GM13976 (cell line): ENCODE results near the gene ZNF692.

Source experiments
- DNase-seq: peaks from one replicate; pipeline ENCODE4 v3.0.0; 2012; ENCODE audit warnings: low spot score
- in situ Hi-C: fragments of 300-500 bp; cut with MboI; formaldehyde crosslinking; loops from one replicate; pipeline ENCODE4 v1.12.0; 2022; ENCODE audit warnings: low sequenced_read_pairs, mixed read lengths, inconsistent platforms; ENCODE audit not compliant: unreplicated experiment
- TF ChIP-seq, protein P1 (sequence below): IDR thresholded peaks from 2 replicates; pipeline ENCODE4 v1.5.1; 2012; ENCODE audit warnings: borderline replicate concordance, mild to moderate bottlenecking; ENCODE audit not compliant: insufficient read depth; ENCODE audit errors: extremely low read depth, missing control alignments, control extremely low read depth

The ZNF692 gene

DNA sequence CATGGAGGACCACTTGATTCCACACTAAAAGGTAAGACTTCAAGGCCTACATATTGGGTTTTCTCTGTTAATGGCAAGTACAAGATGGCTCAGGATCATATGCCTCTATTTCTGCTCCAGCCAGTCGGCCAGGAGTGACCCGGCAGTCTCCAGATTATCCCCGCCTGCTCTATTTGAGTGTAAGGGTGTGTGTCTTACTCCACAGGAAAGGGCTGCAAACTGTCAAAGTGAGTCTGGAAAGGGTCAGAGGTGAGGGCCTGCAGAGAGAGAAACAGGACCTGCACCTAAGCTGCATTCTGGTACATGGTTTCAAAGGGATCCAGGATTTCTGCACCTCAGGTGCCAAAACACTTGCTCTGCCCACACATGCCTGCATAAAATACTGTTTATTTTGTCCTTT lies 9.2 kb downstream of the ZNF692 start:
- TF ChIP-seq, protein P1, sequence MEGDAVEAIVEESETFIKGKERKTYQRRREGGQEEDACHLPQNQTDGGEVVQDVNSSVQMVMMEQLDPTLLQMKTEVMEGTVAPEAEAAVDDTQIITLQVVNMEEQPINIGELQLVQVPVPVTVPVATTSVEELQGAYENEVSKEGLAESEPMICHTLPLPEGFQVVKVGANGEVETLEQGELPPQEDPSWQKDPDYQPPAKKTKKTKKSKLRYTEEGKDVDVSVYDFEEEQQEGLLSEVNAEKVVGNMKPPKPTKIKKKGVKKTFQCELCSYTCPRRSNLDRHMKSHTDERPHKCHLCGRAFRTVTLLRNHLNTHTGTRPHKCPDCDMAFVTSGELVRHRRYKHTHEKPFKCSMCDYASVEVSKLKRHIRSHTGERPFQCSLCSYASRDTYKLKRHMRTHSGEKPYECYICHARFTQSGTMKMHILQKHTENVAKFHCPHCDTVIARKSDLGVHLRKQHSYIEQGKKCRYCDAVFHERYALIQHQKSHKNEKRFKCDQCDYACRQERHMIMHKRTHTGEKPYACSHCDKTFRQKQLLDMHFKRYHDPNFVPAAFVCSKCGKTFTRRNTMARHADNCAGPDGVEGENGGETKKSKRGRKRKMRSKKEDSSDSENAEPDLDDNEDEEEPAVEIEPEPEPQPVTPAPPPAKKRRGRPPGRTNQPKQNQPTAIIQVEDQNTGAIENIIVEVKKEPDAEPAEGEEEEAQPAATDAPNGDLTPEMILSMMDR = no peak
- DNase-seq = no peak
- in situ Hi-C loops = no loop called here

DNA sequence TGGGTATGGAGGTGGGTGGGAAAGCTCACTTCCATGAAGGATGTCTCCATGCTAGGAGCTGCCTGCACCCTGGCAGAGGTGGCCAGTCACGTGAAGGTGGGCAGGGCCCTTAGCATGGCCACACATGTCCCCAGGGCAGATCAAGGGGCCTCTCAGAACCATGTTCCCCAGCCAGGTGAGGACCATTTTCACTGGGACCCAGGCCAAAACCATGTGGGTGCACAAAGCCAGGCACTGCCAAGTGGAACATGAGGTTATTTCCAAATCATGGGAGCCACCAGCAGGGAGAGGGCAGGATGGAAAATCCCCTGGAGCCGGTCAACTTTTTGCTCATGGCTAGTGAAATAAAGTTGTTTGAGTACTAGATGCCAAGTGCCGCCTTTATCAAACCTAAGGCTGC lies 9.7 kb downstream of the ZNF692 start:
- DNase-seq = no peak
- TF ChIP-seq, protein P1 = no peak
- in situ Hi-C loops = no loop called here

DNA sequence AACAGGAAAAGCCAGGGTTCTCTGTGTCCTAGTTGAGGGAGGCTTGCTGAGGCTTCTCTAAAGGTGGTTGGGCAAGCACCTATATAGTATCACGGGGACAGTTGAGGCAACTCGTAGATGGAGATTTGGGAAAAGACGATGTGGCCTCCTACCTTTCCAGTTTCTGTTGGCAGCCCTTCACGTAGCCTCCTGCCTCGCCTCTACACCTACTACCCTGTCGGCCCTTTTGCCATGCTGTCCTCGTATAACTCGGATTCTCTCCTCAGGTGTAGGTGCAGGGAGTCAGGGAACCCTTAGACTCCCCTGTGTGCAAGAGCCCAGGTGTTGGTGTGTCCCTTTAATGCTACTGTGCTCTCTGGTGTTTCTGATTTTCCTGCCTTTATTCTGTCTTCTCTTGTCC lies 10.3 kb downstream of the ZNF692 start:
- in situ Hi-C loops = no loop called here
- TF ChIP-seq, protein P1 = no peak
- DNase-seq = no peak

DNA sequence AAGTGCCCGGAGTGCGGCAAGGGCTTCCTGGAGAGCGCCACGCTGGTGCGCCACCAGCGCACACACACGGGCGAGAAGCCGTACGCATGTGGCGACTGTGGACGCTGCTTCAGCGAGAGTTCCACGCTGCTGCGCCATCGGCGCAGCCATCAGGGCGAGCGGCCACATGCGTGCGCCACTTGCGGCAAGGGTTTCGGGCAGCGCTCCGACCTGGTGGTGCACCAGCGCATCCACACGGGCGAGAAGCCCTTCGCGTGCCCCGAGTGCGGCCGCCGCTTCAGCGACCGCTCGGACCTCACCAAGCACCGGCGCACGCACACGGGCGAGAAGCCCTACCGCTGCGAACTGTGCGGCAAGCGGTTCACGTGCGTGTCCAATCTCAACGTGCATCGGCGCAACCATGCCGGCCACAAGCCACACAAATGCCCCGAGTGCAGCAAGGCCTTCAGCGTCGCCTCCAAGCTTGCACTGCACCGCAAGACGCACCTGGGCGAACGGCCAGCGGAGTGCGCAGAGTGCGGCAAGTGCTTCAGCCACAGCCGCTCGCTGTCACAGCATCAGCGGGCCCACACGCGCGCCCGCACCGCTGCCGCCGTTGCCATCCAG lies 10.8 kb downstream of the ZNF692 start:
- no peak for DNase-seq
- TF ChIP-seq, protein P1 = no peak
- in situ Hi-C loops = no loop called here

DNA sequence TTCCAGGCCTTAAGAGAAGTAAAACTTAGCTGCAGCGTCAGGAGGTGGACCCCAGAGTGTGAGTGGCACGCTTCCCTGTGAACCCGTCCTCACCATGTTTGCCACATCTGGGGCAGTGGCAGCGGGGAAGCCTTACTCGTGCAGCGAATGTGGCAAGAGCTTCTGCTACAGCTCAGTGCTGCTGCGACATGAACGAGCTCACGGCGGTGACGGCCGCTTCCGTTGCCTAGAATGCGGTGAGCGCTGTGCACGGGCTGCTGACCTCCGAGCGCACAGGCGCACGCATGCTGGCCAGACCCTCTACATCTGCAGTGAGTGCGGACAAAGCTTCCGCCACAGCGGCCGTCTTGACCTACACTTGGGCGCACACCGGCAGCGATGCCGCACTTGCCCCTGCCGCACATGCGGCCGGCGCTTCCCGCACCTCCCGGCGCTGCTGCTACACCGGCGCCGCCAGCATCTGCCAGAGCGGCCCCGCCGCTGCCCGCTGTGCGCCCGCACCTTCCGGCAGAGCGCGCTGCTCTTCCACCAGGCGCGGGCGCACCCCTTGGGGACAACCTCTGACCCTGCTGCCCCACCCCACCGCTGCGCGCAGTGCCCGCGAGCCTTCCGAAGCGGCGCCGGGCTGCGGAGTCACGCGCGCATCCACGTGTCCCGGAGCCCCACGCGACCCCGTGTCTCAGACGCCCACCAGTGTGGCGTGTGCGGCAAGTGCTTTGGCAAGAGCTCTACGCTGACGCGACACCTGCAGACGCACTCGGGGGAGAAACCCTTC lies 11.5 kb downstream of the ZNF692 start:
- in situ Hi-C loops = no loop called here
- TF ChIP-seq, protein P1 = no peak
- DNase-seq = no peak

DNA sequence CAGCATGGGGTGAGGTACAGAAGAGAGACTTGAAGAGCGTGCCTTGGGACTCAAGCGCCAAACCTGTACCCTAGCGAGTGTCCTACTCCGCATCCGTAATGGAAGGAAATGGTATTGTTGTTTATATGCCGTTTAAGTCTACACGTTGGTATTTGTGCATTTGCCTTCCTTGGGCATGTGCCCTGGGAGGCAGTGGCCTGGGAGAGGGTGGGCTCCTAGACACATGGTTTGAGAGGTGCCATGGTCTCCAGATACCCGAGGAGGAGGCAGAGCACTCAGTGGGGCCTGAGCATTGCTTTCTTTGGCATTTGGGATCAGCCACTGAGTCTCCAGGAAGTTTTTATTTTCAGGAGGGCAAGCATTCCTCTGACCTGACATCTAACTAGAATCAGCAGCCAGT lies 14.4 kb downstream of the ZNF692 start:
- in situ Hi-C loops = no loop called here
- TF ChIP-seq, protein P1 = no peak

DNA sequence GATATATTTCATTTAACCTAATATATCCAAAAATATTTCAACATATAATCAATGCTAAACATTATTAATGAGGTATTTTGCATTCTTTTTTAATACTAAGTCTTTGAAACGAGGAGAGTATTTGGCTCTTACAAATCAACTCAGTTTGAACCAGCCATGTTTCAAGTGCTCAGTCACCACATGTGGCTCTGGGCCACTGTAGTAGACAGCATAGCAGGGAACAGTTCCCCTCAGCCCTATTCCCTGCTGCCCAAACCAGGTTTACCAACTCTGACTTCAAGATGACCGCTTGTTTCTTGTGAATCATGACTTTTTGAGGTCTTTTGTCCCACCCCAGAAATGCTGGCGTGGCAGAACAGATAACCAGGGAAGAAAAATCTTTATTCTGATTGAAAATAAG lies 15.2 kb downstream of the ZNF692 start:
- TF ChIP-seq, protein P1 = no peak
- no peak for DNase-seq
- in situ Hi-C loops = no loop called here

More for the DNA sequence above, 14.4 kb downstream of the ZNF692 start:
- no peak for DNase-seq
